Naive B cell (primary cell): ENCODE data around the gene LANCL2. TPM values are rescaled to one million over a fixed set of nuclear protein-coding genes. Genes with fewer than 3 reads are reported as not detected.
A peak's percentile ranks its signal among the peaks of the same experiment; 100 is the strongest.
"Not testable (repeated sequence)": the region's sequence is repeated elsewhere in the genome, so short reads cannot be mapped to it uniquely, and the experiment has no call there.

Source experiments
- ATAC-seq, 2 donors: fragments of 150-1000 bp; cut with Tn5 transposase; 2 replicates each; pipeline ENCODE4 v1.10.0; 2021; ENCODE audit warnings: low read depth in 2 of 2, mild to moderate bottlenecking in 2 of 2, moderate library complexity in 2 of 2
- DNase-seq: peaks from one replicate; pipeline ENCODE4 v3.0.0; 2022
- H3K27ac Mint-ChIP-seq, 6 donors: one replicate each; pipeline ENCODE4 v1.8.0; 2020 to 2022; ENCODE audit warnings: mild to moderate bottlenecking in 6 of 6, mixed read lengths in 6 of 6, moderate library complexity in 5 of 6, inconsistent platforms in 2 of 6
- H3K27me3 Mint-ChIP-seq, 3 donors: one replicate each; pipeline ENCODE4 v1.8.0; 2021 to 2022; ENCODE audit warnings: mixed read lengths in 3 of 3, mild to moderate bottlenecking in 1 of 3
- H3K36me3 Mint-ChIP-seq, 2 donors: one replicate each; pipeline ENCODE4 v1.8.0; 2020 to 2022; ENCODE audit warnings: mixed read lengths in 2 of 2, inconsistent platforms in 1 of 2, mild to moderate bottlenecking in 1 of 2
- H3K4me1 Mint-ChIP-seq, 3 donors: one replicate each; pipeline ENCODE4 v1.8.0; 2020 to 2022; ENCODE audit warnings: mixed read lengths in 3 of 3, inconsistent platforms in 1 of 3, mild to moderate bottlenecking in 1 of 3, moderate library complexity in 1 of 3
- H3K4me3 Mint-ChIP-seq, 8 donors: one replicate each; pipeline ENCODE4 v1.8.0; 2020 to 2022; ENCODE audit warnings: mild to moderate bottlenecking in 8 of 8, mixed read lengths in 8 of 8, moderate library complexity in 8 of 8, inconsistent platforms in 2 of 8
- H3K9me3 Mint-ChIP-seq, 7 donors: one replicate each; pipeline ENCODE4 v1.8.0; 2020 to 2022; ENCODE audit warnings: mixed read lengths in 7 of 7, mild to moderate bottlenecking in 5 of 7, inconsistent platforms in 2 of 7, moderate library complexity in 1 of 7
- polyA plus RNA-seq, 6 donors: library from polyadenylated mRNA; unstranded; fragments of 300-500 nt; fragmentation: Illumina TruSeq; gene quantifications; one replicate each; pipeline ENCODE4 v1.2.3, GENCODE V29; 2021; ENCODE audit warnings: low read depth in 6 of 6

LANCL2 gene
- polyA plus RNA-seq, 6 donors from 2014 or later: 6.5 to 8.8 (median 6.9) TPM

GRCh38 chr7:55463686-55464262 is 98.6 kb downstream of the LANCL2 start:
- Mint-ChIP-seq H3K27ac (no peak overlapping the region), H3K36me3 (peaks cover 33 to 74% of the 10 kb centered on the region in 2 donors), H3K4me1 (peaks cover 3 to 19% (median 5%) of the 10 kb centered on the region in 3 donors)

DNA sequence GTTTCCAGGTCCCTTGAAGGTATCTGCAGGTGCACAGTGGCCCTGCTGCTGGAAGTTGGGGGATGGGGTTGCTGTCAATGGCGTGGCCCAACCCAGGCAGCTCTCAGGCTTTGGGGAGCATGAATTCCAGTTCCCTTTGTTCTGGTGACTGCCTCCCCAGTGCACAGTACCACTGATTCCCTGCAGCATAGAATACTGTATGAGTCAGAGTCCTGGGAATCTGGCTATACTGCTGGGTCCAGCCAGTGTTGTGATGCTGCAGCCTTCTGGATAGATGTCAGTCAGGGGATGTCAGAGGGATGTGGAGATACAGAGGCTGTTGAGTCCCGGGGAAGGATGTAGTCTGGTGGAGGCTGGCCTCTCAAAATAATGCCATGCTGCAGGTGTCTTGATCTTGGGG is 99.3 kb downstream of the LANCL2 start:
- no peak overlapping the region for H3K4me3 Mint-ChIP-seq
- peaks cover 9 to 25% (median 17%) of the 10 kb centered on the region in 7 donors for H3K9me3 Mint-ChIP-seq
- ATAC-seq (no peak), DNase-seq (no peak)
- no peak overlapping the region for H3K27ac Mint-ChIP-seq
- peaks cover 28 to 71% of the 10 kb centered on the region in 2 donors for H3K36me3 Mint-ChIP-seq
- H3K4me1 Mint-ChIP-seq: peaks cover 3 to 18% (median 5%) of the 10 kb centered on the region in 3 donors
- no peaks in the 10 kb centered on the region for H3K27me3 Mint-ChIP-seq

More at GRCh38 chr7:55463686-55464262, 98.6 kb downstream of the LANCL2 start:
- no peak for ATAC-seq
- Mint-ChIP-seq H3K9me3 (peaks cover 13 to 32% (median 23%) of the 10 kb centered on the region in 7 donors), H3K27me3 (no peaks in the 10 kb centered on the region), H3K4me3 (peak overlapping the region in 1 of 8 donors; percentile 15)
- DNase-seq: no peak

GRCh38 chr7:55465691-55466090 is 100.6 kb downstream of the LANCL2 start:
- H3K4me1 Mint-ChIP-seq: peaks cover 6 to 19% (median 12%) of the 10 kb centered on the region in 3 donors
- H3K27ac Mint-ChIP-seq: no peak overlapping the region
- H3K27me3 Mint-ChIP-seq: no peaks in the 10 kb centered on the region
- H3K4me3 Mint-ChIP-seq: no peak overlapping the region
- no peak for ATAC-seq
- H3K9me3 Mint-ChIP-seq: peaks cover 5 to 14% (median 11%) of the 10 kb centered on the region in 7 donors
- no peak for DNase-seq
- peaks cover 29 to 64% of the 10 kb centered on the region in 2 donors for H3K36me3 Mint-ChIP-seq

GRCh38 chr7:55467047-55467593 is 102.0 kb downstream of the LANCL2 start:
- ATAC-seq: no peak
- H3K9me3 Mint-ChIP-seq: peaks cover 2 to 9% (median 4%) of the 10 kb centered on the region in 7 donors
- no peaks in the 10 kb centered on the region for H3K27me3 Mint-ChIP-seq
- H3K36me3 Mint-ChIP-seq: peaks cover 25 to 56% of the 10 kb centered on the region in 2 donors
- peaks cover 7 to 16% (median 12%) of the 10 kb centered on the region in 3 donors for H3K4me1 Mint-ChIP-seq
- H3K27ac Mint-ChIP-seq: peak overlapping the region in 3 of 6 donors; percentile 45 to 81 (median 66)
- no peak for DNase-seq
- H3K4me3 Mint-ChIP-seq: no peak overlapping the region

DNA sequence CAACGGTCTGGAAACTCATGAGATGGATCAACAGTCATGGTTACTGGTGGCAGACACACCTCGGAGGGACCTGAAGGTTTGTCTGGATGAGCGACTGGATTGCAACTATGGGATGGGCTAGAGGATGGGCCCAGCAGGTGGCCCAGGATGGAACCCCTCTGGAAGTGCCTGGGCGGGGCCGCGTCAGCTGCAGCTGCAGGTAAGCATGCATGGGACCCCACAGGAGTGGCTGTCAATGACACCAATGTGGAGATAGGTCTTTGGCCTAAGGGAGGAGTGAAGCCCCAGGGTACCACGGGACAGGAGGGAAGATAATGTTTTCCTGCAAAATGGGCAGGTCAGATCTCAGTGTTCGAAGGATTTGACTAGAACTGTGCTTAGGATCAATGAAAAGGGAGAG is 103.4 kb downstream of the LANCL2 start:
- Mint-ChIP-seq H3K4me3 (no peak overlapping the region), H3K9me3 (peaks cover 0 to 2% (median 0%) of the 10 kb centered on the region in 7 donors), H3K27ac (peak overlapping the region in 3 of 6 donors; percentile 12 to 53 (median 50)), H3K4me1 (peaks cover 7 to 16% (median 12%) of the 10 kb centered on the region in 3 donors), H3K36me3 (peaks cover 25 to 47% of the 10 kb centered on the region in 2 donors), H3K27me3 (no peaks in the 10 kb centered on the region)
- DNase-seq (no peak), ATAC-seq (no peak)

GRCh38 chr7:55469271-55469681 is 104.1 kb downstream of the LANCL2 start:
- Mint-ChIP-seq H3K4me3 (no peak overlapping the region), H3K9me3 (peaks cover 0 to 2% (median 0%) of the 10 kb centered on the region in 7 donors), H3K27me3 (no peaks in the 10 kb centered on the region), H3K4me1 (peaks cover 7 to 16% (median 12%) of the 10 kb centered on the region in 3 donors), H3K27ac (peak overlapping the region in 1 of 6 donors; percentile 10), H3K36me3 (peaks cover 25 to 40% of the 10 kb centered on the region in 2 donors)
- ATAC-seq: no peak
- DNase-seq: no peak

DNA sequence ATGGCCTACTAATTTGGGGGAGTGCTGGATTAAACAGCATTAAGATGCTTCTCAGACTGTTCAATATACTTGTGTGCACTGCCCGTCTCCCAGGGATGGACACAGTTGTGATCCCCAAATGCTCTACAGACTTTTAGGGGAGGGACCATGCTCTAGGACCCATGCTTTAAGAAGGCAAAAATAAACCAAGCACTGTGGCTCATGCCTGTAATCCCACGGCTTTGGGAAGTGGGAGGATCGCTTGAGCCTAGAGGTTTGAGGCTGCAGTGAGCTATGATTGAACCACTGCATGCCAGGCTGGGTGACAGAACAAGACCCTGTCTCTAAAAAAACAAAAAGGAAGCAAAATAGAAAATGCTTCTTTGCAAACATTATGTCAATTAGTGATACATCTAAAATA is 104.6 kb downstream of the LANCL2 start:
- Mint-ChIP-seq H3K9me3 (no peaks in the 10 kb centered on the region), H3K4me3 (no peak overlapping the region), H3K4me1 (peaks cover 11 to 16% (median 12%) of the 10 kb centered on the region in 3 donors), H3K36me3 (peaks cover 20 to 40% of the 10 kb centered on the region in 2 donors), H3K27ac (peak overlapping the region in 1 of 6 donors; percentile 10), H3K27me3 (no peaks in the 10 kb centered on the region)
- ATAC-seq (no peak), DNase-seq (no peak)

DNA sequence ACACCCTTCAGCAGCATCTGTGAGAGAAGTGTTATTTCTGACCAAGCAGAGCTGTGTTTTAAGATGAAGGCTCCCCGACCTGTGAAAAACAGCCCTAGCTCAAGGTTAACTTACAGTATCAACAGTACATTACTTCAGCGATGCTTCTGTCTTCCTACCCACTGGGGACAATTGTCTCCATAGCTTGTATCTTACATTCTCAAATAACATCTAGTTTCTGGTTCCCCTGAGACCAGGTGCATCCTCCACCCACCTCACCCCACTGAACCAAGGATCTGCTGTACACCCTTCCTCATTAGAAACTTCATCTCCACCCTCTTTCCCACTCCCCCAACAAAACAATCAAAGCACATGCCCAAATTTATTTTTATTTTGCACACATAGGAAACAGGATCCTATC is 105.1 kb downstream of the LANCL2 start:
- peak overlapping the region in 1 of 8 donors; percentile 44 for H3K4me3 Mint-ChIP-seq
- ATAC-seq (no peak), DNase-seq (no peak)
- H3K27me3 Mint-ChIP-seq: no peaks in the 10 kb centered on the region
- peak overlapping the region in 5 of 6 donors; percentile 37 to 80 (median 67) for H3K27ac Mint-ChIP-seq
- H3K9me3 Mint-ChIP-seq: no peaks in the 10 kb centered on the region
- peaks cover 19 to 40% of the 10 kb centered on the region in 2 donors for H3K36me3 Mint-ChIP-seq
- H3K4me1 Mint-ChIP-seq: peaks cover 12 to 21% (median 16%) of the 10 kb centered on the region in 3 donors

GRCh38 chr7:55471594-55471993 is 106.5 kb downstream of the LANCL2 start:
- H3K9me3 Mint-ChIP-seq, DNase-seq, H3K4me3 Mint-ChIP-seq, ATAC-seq, H3K27ac Mint-ChIP-seq, H3K27me3 Mint-ChIP-seq: not testable (repeated sequence)
- H3K4me1 Mint-ChIP-seq: peaks cover 14 to 30% (median 23%) of the 10 kb centered on the region in 3 donors
- H3K36me3 Mint-ChIP-seq: peaks cover 12 to 36% of the 10 kb centered on the region in 2 donors

DNA sequence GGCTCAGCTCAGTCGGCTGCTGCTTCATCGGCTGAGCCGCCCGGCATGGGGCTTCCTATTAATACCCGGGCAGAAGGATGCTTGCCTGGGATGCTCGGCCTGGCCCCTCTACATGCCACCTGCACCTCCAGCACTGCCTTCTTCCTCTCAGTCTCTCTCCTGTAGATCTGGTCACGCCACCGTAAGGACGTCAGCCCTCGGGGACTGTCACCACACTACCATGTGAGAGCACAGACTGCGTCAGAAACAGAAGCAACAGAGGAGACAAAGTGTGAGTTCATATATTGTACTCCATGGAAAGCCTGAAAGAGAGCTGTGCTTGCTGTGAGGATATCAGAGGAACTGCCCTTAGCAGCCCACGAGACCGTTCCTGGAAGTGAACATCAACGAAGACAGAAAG is 107.3 kb downstream of the LANCL2 start:
- Mint-ChIP-seq H3K36me3 (peaks cover 12 to 37% of the 10 kb centered on the region in 2 donors), H3K4me1 (peaks cover 14 to 35% (median 24%) of the 10 kb centered on the region in 3 donors)
- not testable (repeated sequence) for ATAC-seq, H3K27ac Mint-ChIP-seq, DNase-seq, H3K4me3 Mint-ChIP-seq, H3K27me3 Mint-ChIP-seq, H3K9me3 Mint-ChIP-seq

DNA sequence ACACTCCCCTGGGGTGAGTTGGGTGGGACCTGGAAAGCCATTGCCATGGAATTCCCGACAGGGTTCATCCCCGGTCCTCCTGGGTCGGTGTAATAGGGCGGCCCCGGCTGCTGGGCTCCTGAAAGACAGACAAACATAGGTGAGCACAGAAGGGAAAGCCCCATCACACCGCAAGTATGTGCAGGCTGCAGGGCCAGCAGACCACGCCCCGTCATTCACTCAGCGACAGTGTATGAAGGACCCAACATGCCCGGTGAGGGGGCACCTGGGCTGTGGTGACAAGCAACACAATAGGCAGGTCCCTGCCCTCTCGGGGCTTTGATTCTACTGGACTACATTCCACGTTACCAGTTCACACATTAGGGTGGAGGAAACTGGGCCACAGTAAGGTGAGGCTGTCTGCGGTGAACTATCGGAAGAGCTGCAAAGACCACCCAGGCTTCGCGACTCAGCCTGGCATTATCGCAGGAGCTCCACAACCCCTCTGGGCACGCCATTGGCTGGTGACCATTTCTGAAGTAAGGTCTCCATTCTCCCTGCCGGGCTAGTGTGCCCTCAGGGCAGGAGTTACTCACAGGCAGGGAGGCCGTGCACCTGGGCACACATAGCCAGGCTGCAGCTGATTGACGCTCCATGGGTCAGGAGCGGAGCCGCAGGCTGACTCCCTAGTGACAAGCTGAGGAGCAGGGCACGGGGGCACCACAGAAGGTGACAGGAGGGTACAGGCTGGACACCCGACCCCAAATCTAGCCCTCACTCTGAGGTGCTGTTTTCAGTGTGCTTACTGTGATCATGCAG is 108.0 kb downstream of the LANCL2 start:
- peak overlapping the region in 2 of 6 donors; percentile 59 to 78 for H3K27ac Mint-ChIP-seq
- DNase-seq: no peak

GRCh38 chr7:55473932-55474331 is 108.8 kb downstream of the LANCL2 start:
- Mint-ChIP-seq H3K36me3 (peaks cover 5 to 29% of the 10 kb centered on the region in 2 donors), H3K9me3 (no peaks in the 10 kb centered on the region), H3K27ac (peak overlapping the region in 4 of 6 donors; percentile 59 to 76 (median 67)), H3K4me1 (peaks cover 14 to 32% (median 26%) of the 10 kb centered on the region in 3 donors), H3K4me3 (no peak overlapping the region), H3K27me3 (no peaks in the 10 kb centered on the region)
- ATAC-seq (no peak), DNase-seq (no peak)

More for the DNA sequence above, 108.0 kb downstream of the LANCL2 start:
- no peaks in the 10 kb centered on the region for H3K27me3 Mint-ChIP-seq
- H3K4me1 Mint-ChIP-seq: peaks cover 14 to 35% (median 31%) of the 10 kb centered on the region in 3 donors
- H3K4me3 Mint-ChIP-seq: no peak overlapping the region
- peaks cover 12 to 35% of the 10 kb centered on the region in 2 donors for H3K36me3 Mint-ChIP-seq
- H3K9me3 Mint-ChIP-seq: no peaks in the 10 kb centered on the region
- no peak for ATAC-seq
